Inferior parietal cortex (tissue), 1 donor: ENCODE measurements around the gene EIF1B.
"Not testable (repeated sequence)": the region's sequence is repeated elsewhere in the genome, so short reads cannot be mapped to it uniquely, and the experiment has no call there.

Experiments
- DNase-seq: peaks from one replicate; pipeline ENCODE4 v3.0.0-alpha.2; 2016; ENCODE audit errors: extremely low spot score

EIF1B gene

GRCh38 chr3:40309418-40309924, at the start of gene EIF1B:
EIF1B (plus strand) TSS chr3:40309707; CDS start chr3:40309942, 235 bp downstream.
- DNase-seq: peak; percentile 99

- no peak for DNase-seq
Measured at GRCh38 chr3:40262331-40262730, 47.2 kb upstream of the EIF1B start.

- no peak for DNase-seq
Measured at GRCh38 chr3:40264451-40264850, 45.1 kb upstream of the EIF1B start.

- DNase-seq: no peak
Measured at GRCh38 chr3:40265181-40265580, 44.3 kb upstream of the EIF1B start.

GRCh38 chr3:40267937-40268724, 41.4 kb upstream of the EIF1B start:
- no peak for DNase-seq

GRCh38 chr3:40268802-40269524, 40.5 kb upstream of the EIF1B start:
- no peak for DNase-seq

- no peak for DNase-seq
Measured at GRCh38 chr3:40278791-40279190, 30.7 kb upstream of the EIF1B start.

GRCh38 chr3:40281995-40282394, 27.5 kb upstream of the EIF1B start:
- no peak for DNase-seq

- DNase-seq: not testable (repeated sequence)
Measured at GRCh38 chr3:40283057-40283456, 26.4 kb upstream of the EIF1B start.

- DNase-seq: no peak
Measured at GRCh38 chr3:40287248-40287647, 22.3 kb upstream of the EIF1B start.

GRCh38 chr3:40290396-40290795, 19.1 kb upstream of the EIF1B start:
- no peak for DNase-seq

GRCh38 chr3:40291471-40291870, 18.0 kb upstream of the EIF1B start:
- no peak for DNase-seq

- DNase-seq: peak; percentile 65
Measured at GRCh38 chr3:40292637-40293349, 16.7 kb upstream of the EIF1B start.

- DNase-seq: no peak
Measured at GRCh38 chr3:40294434-40294833, 15.1 kb upstream of the EIF1B start.

- DNase-seq: no peak
Measured at GRCh38 chr3:40298075-40298474, 11.4 kb upstream of the EIF1B start.

- DNase-seq: no peak
Measured at GRCh38 chr3:40299130-40299720, 10.3 kb upstream of the EIF1B start.

GRCh38 chr3:40299721-40300335, 9.7 kb upstream of the EIF1B start:
- DNase-seq: no peak

GRCh38 chr3:40302784-40303183, 6.7 kb upstream of the EIF1B start:
- DNase-seq: no peak

- no peak for DNase-seq
Measured at GRCh38 chr3:40304352-40304751, 5.2 kb upstream of the EIF1B start.

GRCh38 chr3:40306336-40306735, 3.2 kb upstream of the EIF1B start:
- no peak for DNase-seq

GRCh38 chr3:40307176-40307575, 2.3 kb upstream of the EIF1B start:
- no peak for DNase-seq
